ENCODE data around the gene ZNF598. TPM values are rescaled to one million over a fixed set of nuclear protein-coding genes. Genes with fewer than 3 reads are reported as not detected.

ZNF598 gene
- total and polyA plus RNA-seq, 10 of the 15 experiments (the other 5 are each of a cell fraction or from before 2014, with no cell fraction given) = 0.08 to 74.0 (median 14.4) TPM

GRCh38 chr16:1991948-1992703 is 17.5 kb downstream of the ZNF598 start (continued):
- TF ChIP-seq MAX (IDR thresholded peaks at IDR 0.05; ENCODE audit: low read depth, low read length) (peak; percentile 75), POLR2A (IDR thresholded peaks at IDR 0.05; ENCODE audit: low read depth, low read length) (peak; percentile 84), RELA (IDR thresholded peaks at IDR 0.05; ENCODE audit: borderline replicate concordance, partially characterized antibody) (peak; percentile 78), YBX1 (IDR thresholded peaks at IDR 0.05) (no peak), DPF2 (IDR thresholded peaks at IDR 0.05) (peak; percentile 20; the same call in 1 of the 2 replicates), SMC3 (IDR thresholded peaks at IDR 0.05; ENCODE audit: borderline replicate concordance, low read length) (no peak), ZBTB4 (CRISPR knock-in tag; IDR thresholded peaks at IDR 0.05) (no peak), MYB (IDR thresholded peaks at IDR 0.05; ENCODE audit: borderline replicate concordance, low read depth, low read length) (no peak), ZNF207 (IDR thresholded peaks at IDR 0.05; ENCODE audit: borderline replicate concordance) (0 out of 2 replicates have a peak, but pooled peaks have one; percentile 54), YY1 (IDR thresholded peaks at IDR 0.05; ENCODE audit: low read depth, low read length) (0 out of 2 replicates have a peak, but pooled peaks have one; percentile 6), NFYB (IDR thresholded peaks at IDR 0.05; ENCODE audit: insufficient read depth, low read depth, low read length) (0 out of 2 replicates have a peak, but pooled peaks have one; percentile 32), BHLHE40 (IDR thresholded peaks at IDR 0.05; ENCODE audit: borderline replicate concordance in 1 of 2, low read depth in 2 of 2, low read length in 1 of 2) (peak in 1 of 2 experiments; percentile 29; a peak in 2 of 4 replicates), NR2F1 (conservative IDR thresholded peaks at IDR 0.05) (peak; percentile 17), KLF5 (IDR thresholded peaks at IDR 0.05; ENCODE audit: partially characterized antibody) (peak; percentile 35), BCL3 (IDR thresholded peaks at IDR 0.05; ENCODE audit: borderline replicate concordance, insufficient read depth, low read depth, low read length, poor library complexity, severe bottlenecking) (peak; percentile 10), SIN3A (IDR thresholded peaks at IDR 0.05; ENCODE audit: low read depth, low read length) (no peak), LARP7 (IDR thresholded peaks at IDR 0.05) (peak; percentile 56; the same call in 1 of the 2 replicates), ZNF687 (IDR thresholded peaks at IDR 0.05) (peak; percentile 93), NRF1 (conservative IDR thresholded peaks at IDR 0.05; ENCODE audit: low read depth, low read length) (no peak), ZNF274 (IDR thresholded peaks at IDR 0.05; ENCODE audit: insufficient read depth, insufficient read length) (no peak), SMARCA5 (IDR thresholded peaks at IDR 0.05) (peak; percentile 93)
